Right lung (tissue), 10 donors: ENCODE results near the gene MAP3K14. TPM values are rescaled to one million over a fixed set of nuclear protein-coding genes. Genes with fewer than 3 reads are reported as not detected.
A peak's percentile ranks its signal among the peaks of the same experiment; 100 is the strongest.
"Not testable (repeated sequence)": the region's sequence is repeated elsewhere in the genome, so short reads cannot be mapped to it uniquely, and the experiment has no call there.

ENCODE experiments used
- DNase-seq, 2 donors: peaks; one replicate each; pipeline ENCODE4 v3.0.0-alpha.2; 2013
- long read RNA-seq, 8 donors: transcript quantifications; one replicate each; lab custom pipeline, GENCODE V29; 2026
- polyA plus RNA-seq, 5 donors: library from polyadenylated mRNA; unstranded; fragments of 120-200 nt; gene quantifications; one replicate each; pipeline versions ENCODE4 v1.2.1 to v1.2.3, GENCODE V29; 2013; ENCODE audit warnings: inconsistent platforms in 1 of 5, low replicate concordance in 1 of 5; ENCODE audit not compliant: insufficient read length in 5 of 5, insufficient read depth in 1 of 5

The MAP3K14 gene
- polyA plus RNA-seq = 1 to 10 TPM; 5.4 to 7.8 (median 6.8) TPM
- long read RNA-seq, donor 1 = 0 reads
- long read RNA-seq, donor 2, full-length matches to known transcripts = 1 of 1 reads
- long read RNA-seq, donor 2, partial matches to known transcripts = 0 of 1 reads
- long read RNA-seq, donor 2, other reads (novel, unspliced or antisense) = 0 of 1 reads
- long read RNA-seq, donor 3 = 0 reads
- long read RNA-seq, donor 4 = 0 reads
- long read RNA-seq, donor 5, full-length matches to known transcripts = 1 of 1 reads
- long read RNA-seq, donor 5, partial matches to known transcripts = 0 of 1 reads
- long read RNA-seq, donor 5, other reads (novel, unspliced or antisense) = 0 of 1 reads
- long read RNA-seq, donor 6 = 0 reads
- long read RNA-seq, donor 7 = 0 reads
- long read RNA-seq, donor 8 = 0 reads

GRCh38 chr17:45316434-45317110 lies at the start of gene MAP3K14:
Gene MAP3K14 (minus strand): TSS chr17:45317020. CDS start chr17:45290745, 26,275 bp downstream.
- DNase-seq = no peak

- no peak for DNase-seq
Measured at GRCh38 chr17:45366049-45366448, 49.2 kb upstream of the MAP3K14 start.

DNA sequence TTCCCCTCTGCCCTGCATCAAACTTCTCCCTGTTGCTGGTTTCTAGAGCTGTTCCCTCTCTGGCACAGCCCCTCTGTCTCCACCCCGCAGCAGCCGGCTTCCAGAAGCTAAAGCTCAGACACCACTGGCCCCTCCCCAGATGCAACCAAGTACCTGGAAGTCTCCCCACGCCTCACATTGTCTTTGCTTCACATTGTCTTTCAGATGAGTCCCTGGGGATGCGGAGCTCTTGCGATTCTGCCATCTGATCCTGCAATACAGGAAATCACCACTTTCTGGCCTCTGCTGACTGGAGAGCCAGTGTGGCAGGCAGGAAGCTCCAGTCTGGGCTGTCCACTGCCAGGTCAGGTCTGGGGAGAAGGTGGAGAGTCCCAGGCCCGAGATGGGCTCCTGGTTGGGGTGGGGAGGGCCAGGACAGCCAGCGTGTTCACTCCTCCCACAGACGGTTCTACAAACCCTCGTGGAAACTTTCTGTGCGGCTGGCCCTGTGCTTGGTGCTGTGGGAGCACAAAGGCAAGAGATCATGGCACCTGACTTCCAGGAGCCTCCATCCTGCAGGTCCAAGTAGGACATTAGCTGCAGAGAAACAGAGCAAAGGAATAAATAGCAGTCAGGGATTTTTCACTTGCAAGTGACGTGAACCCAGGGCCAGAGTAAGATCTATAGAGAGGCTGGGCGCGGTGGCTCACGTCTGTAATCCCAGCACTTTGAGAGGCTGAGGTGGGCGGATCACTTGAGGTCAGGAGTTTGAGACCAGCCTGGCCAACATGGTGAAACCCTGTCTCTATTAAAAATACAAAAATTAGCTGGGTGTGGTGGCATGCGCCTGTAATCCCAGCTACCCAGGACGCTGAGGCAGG lies 47.9 kb upstream of the MAP3K14 start:
- no peak for DNase-seq

GRCh38 chr17:45363498-45363897 lies 46.7 kb upstream of the MAP3K14 start:
- no peak for DNase-seq

GRCh38 chr17:45361976-45362375 lies 45.2 kb upstream of the MAP3K14 start:
- no peak for DNase-seq

DNA sequence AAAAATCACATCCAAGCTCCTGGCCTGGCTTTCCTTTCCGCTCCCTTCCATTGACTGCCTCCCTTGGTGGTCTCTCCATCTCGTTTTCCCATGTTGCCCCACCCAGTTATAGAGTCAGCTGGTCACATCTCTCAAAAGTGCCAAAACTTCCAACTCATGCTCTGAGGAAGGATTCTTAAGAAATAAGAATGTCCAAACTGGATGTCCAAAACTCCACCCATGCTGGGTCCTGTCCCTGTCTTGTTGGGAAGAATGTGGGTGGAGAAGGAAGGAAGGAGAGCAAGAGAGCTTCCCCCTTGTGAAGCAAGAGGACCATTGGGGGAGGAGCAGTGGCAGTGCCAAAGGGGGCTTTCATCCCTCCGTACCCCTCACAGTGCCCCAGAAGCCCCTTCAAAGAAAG lies 44.6 kb upstream of the MAP3K14 start:
- DNase-seq = no peak

- no peak for DNase-seq
Measured at GRCh38 chr17:45357364-45357997, 40.7 kb upstream of the MAP3K14 start.

DNA sequence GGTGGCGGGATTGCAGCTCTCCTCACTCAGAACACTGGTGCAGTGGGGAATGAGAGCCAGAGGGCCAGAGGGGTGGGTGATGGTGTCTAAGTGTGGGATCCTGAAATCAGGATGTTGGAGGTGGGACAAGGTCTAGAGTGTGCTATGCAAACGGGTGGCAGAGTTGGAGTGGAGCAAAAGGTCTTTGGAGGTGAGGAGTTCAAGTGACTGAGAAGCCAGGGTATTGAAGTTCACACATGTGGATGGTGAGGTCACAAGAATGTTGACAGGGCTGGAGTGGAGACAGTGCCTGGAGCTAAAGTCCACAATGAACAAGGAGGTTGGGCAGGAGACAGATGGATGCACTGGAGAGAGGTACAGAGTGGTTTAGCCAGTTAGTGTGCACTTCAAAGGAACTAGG lies 38.3 kb upstream of the MAP3K14 start:
- DNase-seq = no peak

DNA sequence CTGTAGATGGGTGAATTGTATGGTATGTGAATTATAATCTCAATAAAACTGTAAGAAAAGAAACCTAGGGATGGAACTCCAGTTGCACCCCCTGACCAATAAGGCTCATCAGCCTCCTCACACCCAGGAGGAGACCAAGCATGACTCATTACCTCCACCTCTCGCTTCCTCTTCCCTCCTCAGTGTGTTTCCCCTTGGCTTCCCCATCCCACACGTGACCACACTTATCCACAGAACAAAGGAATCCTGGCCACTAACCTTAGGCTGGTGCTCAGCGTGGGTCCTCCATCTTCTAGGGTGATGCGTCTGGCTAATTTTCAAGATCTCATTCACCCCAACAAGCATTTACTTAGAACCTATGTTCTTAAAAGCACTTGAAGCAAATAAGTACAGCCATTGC lies 36.2 kb upstream of the MAP3K14 start:
- no peak for DNase-seq

- DNase-seq = no peak
Measured at GRCh38 chr17:45351831-45352230, 35.0 kb upstream of the MAP3K14 start.

- DNase-seq = no peak
Measured at GRCh38 chr17:45347444-45347843, 30.6 kb upstream of the MAP3K14 start.

GRCh38 chr17:45346216-45347015 lies 29.6 kb upstream of the MAP3K14 start:
- DNase-seq = peak in 1 of 2 donors; percentile 25

- DNase-seq = peak; percentile 86 to 89
Measured at GRCh38 chr17:45345554-45346215, 28.9 kb upstream of the MAP3K14 start.

GRCh38 chr17:45345246-45345553 lies 28.4 kb upstream of the MAP3K14 start:
- DNase-seq = no peak

DNA sequence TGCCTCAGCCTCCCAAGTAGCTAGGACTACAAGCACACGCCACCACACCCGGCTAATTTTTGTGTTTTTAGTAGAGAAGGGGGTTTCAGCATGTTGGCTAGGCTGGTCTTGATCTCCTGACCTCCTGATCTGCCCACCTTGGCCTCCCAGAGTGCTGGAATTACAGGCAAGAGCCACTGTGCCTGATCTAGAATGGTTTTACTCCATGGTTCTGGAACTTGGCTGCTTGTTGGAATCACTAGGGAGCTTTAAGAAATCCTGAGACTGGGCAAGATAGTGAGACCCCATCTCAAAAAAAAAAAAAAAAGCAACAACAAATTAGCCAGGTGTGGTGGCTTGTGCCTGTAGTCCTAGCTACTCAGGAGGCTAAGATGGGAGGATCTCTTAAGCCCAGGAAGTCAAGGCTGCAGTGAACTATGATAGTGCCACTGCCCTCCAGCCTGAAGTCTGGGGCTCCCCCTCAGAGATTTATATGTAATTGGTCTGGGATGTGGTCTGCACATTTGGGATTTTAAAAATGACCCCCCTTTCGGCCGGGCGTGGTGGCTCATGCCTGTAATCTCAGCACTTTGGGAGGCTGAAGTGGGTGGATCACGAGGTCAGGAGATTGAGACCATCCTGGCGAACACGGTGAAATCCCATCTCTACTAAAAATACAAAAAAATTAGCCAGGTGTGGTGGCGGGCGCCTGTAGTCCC lies 27.3 kb upstream of the MAP3K14 start:
- DNase-seq = not testable (repeated sequence)

GRCh38 chr17:45342871-45343526 lies 26.2 kb upstream of the MAP3K14 start:
- DNase-seq = no peak

DNA sequence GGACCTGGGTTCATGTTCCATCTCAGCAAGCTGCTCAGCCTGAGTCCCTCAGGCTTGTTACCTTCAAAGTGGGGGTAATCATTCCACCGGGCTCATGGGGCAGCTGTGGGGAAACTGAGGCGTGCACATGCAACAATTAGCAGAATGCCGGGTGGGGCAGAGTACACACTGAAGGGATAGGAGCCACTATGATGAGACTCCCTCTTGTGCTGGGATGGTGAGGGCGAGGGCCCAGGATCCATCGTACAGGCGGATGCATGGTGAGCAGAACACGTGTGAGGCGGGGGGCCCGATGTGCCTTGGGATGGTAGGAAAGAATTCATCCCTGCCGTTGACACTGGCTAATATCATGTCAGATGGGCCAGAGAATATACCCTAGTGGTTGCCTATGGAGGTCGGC lies 25.5 kb upstream of the MAP3K14 start:
- no peak for DNase-seq

DNA sequence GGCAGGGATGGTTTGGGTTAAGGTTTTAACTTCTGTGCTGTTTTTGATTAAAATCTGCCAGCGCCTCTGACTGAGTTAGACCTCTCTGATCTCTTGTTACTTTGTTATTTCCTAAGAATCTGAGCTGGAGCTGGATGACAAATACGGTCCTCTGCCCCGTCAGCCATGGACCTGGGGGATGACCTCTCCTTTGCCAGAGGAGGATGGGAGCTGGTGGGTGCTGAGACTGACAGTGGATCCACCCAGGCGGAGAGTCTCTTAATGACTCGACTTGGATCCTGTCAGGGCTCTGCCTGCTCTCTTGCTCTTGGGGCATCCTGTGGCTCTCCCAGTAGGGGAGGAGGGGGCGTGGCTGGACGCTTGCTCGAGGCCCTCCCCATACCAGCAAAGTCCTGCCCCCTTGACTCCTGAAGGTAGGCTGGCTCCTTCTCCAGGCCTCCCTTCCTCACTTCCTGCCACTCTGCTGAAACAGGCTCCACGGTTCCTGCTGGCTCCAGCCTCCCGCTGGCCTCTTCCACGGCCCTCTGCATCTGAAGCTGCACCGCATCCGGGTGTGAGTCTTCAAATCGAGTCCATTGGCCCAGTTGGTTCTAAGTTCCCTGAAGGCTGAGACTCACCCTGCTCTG lies 24.8 kb upstream of the MAP3K14 start:
- no peak for DNase-seq
